SIG-M5 treated with dmso at 0.1 percent for 504 hours (cell line): ENCODE data around the gene C13orf42.
A peak's percentile ranks its signal among the peaks of the same experiment; 100 is the strongest.
"Not testable (repeated sequence)": the region's sequence is repeated elsewhere in the genome, so short reads cannot be mapped to it uniquely, and the experiment has no call there.

ENCODE experiments used
- DNase-seq: peaks from one replicate; lab custom pipeline; 2025; ENCODE audit not compliant: unreplicated experiment; lab: John Stamatoyannopoulos, UW

The C13orf42 gene

DNA sequence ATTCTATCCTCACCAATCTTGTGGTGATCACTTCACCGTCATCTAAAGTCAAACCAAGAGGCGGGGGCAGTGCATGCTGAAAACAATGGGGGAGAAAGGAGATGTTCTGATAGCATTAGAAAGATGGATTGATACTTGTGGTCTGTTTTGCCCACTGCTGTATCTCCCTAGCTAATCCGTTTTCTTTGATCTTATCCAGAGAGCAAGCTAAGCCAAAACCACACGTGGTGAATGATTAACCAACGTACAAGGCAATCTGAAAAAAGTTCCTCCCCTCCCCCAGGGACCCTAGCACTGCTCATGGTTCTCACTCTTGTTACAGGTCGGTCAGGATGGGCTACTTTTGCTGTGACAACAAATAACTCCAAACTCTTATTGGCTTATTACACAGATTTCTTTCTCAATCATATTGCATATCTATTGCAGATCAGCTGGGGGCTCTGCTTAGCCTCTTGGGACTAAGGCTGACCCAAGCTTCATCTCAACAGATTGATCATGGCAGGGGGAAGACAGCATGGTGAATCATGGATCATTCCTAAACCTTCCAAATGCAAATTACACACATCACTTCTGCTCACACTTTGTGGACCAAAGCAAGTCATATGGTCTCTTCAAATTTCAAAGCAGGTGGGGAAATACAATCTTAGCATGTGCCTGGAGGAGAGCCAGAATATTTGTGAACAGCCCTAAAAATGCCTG, 11.9 kb upstream of the C13orf42 start:
- no peak for DNase-seq

- DNase-seq = peak; percentile 30
Observed at GRCh38 chr13:51120873-51121272, 9.8 kb upstream of the C13orf42 start.

GRCh38 chr13:51118809-51119431, 7.8 kb upstream of the C13orf42 start:
- no peak for DNase-seq

DNA sequence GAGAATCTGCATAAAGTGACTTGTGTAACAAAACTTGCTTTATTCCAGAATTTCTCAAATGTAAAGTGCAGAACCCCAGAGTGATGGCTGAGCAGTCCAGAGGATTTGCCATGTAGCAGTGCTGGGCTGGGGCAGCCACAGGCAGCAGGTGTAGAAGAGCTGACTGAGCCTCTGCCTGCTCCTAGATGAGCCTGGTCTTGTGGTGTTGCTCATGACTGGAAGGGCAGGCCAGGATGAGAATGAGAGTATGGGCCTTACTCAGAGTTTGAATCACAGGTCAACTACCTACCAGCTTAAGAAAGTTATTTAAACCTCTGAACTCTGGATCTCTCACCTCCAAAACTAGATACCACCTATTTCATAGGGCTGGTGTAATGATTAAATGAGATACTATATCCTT, 2.9 kb upstream of the C13orf42 start:
- no peak for DNase-seq

DNA sequence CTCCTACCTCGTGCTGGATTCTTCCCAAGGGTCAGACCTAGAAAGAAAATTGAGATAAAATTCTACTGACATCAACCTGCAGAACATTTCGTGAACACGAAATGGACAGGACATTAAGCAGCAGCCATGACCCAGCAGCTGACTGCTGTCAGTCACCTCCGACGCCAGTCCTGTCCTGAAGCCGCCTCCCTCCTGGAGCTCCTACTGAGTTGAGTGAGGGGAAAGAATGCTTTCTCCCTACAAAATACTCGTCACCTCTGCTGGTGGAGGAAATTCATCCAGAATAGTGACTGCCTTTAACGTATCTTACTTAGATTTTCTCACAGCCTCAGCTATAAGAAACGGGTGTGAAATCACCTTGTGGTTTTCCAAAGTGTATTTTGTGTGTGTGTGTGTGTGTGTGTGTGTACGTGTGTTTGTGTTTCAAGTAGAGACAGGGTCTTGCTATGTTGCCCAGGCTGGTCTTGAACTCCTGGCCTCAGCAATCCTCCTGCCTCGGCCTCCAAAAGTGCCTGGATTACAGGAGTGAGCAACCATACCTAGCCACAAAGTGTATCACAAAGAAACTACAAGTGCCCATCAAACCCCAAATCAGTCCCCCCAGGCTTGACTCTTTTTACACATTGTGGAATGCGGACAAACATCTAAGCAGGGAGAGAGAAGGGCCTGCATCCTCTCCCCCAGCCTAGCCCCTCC, 2.3 kb upstream of the C13orf42 start:
- no peak for DNase-seq

GRCh38 chr13:51112771-51113170, 1.7 kb upstream of the C13orf42 start:
- DNase-seq = no peak

DNA sequence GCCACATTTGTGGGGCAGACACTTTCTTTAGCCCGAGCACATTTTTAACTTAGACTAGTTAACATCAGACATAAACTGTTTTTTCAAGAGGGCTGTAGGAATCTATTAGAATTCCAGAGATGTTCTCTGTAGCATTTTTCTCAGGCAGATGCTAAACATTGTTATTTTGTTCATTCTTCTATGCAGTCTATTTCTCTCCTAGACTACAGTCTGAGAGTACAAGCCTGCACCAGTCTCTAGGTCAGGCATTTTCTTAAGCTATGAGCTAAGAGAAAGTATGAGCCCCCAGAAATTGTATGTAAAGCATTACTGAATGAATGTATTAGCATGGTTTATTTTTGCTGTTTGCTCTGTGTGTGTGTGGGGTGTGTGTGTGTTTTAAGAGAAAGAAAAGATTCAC, 923 bp upstream of the C13orf42 start:
- no peak for DNase-seq

DNA sequence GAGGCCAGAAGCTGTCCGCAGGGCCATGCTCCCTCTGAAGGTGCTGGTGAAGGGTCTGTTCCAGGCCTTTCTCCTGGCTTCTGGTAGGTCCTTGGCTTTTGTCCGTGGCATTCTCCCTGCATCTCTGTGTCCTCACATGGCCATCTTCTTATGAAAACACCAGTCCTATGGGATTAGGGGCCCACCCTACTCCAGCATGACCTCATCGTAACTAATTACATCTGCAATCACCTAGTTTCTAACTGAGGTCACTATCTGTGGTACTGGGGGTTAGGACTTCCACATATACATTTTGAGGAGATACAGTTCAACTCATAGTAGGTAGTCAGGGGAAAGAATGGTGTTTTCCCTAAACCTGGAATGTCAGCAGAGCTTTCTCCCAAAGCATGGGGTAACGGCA, 3.1 kb downstream of the C13orf42 start:
- no peak for DNase-seq

DNA sequence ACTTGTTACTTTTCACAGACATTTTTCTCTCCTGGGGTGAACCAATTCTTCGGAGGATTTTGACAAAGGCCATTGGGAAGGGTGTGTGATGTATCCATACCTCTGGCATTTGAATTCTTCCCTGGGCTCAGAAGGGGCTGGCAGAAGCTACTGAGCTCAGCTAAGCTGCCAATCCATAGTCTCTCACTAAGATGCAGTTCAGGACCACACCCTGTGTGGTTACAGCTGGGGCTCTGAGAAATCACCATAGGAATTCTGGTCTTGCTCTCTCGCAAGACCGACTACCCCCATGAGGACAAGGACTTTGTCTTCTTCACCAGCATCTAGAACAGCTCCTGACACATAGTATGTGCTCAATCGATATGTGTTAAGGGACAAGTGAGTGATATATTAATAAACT, 6.0 kb downstream of the C13orf42 start:
- DNase-seq = no peak

DNA sequence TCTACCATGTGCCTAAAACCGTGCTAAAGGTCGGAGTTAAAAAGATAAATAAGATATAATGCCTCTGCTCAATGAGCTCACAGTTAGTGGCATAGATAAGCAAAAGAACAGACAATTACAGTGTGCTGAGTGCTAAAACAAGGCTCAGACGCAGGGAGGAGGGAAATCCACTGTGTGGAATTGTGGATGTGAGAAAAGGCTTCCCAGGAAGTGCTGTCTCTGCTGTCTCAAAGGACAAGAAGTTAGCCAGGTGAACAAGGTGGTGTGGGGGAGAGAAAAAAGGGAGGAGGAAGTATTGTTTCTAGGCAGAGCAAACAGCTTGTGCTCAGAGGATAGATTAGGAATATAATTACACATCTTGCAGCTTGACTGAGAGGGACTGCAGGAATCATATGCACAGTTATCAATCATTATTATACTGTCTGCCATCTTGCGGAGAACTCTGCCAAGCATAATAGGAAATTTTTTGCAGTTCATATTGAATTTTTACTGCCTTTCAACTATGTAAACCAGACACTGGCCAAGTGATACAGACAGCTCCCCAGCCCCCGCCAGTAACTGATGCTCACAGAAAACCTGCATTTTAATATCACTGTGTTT, 9.3 kb downstream of the C13orf42 start:
- no peak for DNase-seq

DNA sequence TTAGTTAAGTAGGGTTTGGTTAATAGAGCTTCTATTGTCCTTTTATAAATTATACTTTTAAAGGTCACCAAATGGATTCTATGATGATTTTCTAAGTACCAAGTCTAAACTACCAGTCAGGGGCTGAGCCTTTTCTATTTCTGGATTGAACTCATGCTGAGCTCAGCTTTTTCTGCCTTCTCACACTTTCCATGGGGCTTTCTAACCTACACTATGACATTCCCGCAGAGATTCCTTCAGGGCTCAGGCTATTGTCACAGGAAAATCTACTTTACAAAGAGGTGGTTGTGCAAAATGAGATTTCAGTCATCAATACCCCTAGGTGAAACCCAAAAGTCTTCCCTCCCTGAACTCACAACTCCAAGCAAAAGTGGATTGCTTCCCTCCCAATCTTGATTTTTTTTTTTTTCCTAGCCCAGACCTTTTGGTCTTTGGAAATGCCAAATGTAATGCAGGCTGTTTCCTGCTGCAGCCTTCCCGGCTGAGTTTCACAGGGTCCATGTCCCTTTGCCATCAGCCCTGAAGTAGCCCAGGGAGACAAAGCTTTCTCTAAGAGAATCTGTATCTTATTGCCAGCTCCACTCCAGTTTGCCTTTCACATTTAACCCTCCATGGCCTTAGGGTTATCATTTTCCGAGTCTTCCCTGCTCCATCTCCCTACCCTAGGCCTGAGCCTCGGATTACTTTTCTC, 13.6 kb downstream of the C13orf42 start:
- DNase-seq = no peak

DNA sequence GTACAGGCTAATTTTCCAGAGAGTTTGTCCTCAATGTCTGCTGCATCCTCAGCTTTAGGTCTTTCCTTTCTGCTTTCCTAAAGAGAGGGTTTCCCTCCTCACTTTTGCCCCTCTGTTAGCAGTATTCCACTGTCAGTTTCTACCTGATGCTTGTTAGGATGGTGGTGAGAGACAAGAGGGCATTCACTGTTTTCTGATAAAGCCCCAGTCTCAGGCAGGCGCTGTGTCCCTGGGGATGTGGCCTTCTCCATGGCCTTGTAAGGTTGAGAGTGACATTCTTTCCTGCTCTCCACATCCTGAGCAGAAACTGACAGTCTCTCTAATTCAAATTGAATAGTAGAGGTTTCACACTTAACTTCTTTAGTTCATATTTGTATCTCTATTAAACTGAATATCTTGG, 14.9 kb downstream of the C13orf42 start:
- DNase-seq = no peak

GRCh38 chr13:51093574-51093973, 17.5 kb downstream of the C13orf42 start:
- DNase-seq = no peak

DNA sequence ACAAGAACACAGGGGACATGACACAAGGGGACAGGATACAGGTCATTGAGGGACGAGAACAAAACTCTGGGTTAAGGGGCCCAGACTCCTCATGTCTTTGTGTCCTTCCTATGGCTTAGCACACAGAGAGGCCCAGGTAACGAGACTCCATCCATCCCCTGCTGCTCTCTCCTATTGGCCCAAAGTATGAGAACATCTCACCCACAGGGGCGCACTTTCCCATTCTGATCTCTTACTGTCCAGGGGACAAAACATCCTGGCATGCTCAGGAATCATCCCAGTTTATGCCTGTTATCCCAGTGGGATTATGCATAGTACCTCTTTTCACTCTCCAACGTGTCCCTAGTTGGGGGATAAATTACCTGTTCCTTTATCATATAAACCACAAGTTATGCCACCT, 19.2 kb downstream of the C13orf42 start:
- no peak for DNase-seq

- DNase-seq = no peak
Observed at GRCh38 chr13:51083706-51084105, 27.4 kb downstream of the C13orf42 start.

DNA sequence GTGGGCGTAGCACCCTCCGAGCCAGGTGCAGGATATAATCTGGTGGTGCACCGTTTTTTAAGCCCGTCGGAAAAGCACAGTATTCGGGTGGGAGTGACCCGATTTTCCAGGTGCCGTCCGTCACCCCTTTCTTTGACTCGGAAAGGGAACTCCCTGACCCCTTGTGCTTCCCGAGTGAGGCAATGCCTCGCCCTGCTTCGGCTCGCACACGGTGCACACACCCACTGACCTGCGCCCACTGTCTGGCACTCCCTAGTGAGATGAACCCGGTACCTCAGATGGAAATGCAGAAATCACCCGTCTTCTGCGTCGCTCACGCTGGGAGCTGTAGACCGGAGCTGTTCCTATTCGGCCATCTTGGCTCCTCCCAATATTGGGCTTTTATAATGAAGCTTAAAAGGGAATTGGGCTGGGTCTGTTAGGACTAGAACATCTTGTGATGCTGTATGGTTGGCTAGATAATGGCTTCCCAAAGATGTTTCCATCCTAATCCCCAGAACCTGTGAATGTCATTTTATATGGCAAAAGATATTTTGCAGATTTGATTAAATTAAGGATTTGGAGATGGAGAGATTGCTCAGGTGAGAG, 30.5 kb downstream of the C13orf42 start:
- not testable (repeated sequence) for DNase-seq

- DNase-seq = no peak
Observed at GRCh38 chr13:51071493-51071892, 39.6 kb downstream of the C13orf42 start.

DNA sequence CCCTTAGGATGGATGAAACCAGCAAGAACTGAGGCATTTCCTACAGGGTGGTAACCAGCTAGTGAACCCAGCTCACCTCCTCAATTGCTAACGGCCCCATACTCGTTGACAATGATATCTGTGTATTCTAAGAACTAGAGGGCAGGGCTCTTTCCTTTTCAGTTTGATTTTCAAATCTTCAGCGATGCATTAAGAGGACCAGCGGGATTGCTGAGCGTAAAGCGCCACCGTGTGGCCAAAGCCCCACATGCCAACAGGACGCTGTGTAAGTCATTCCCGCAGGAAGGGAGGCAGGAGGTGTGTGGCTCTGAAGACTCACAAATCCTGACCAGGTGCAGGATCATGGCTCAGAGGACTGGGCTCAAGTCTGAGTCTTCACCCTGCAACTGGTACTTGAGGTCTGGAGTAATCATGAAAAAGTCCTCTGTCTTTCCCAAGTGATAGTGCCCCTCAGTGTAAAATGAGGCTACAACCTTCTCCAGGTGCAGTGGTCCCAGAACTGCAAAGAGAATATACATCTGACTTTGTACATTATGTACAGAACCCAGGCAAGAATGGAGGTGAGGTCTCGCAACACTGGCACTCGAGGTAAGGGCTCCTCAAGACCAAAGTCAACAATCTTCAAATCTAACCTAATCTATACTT, 40.9 kb downstream of the C13orf42 start:
- DNase-seq = peak; percentile 65

- DNase-seq = no peak
Observed at GRCh38 chr13:51068501-51068900, 42.6 kb downstream of the C13orf42 start.

- DNase-seq = no peak
Observed at GRCh38 chr13:51067706-51068105, 43.4 kb downstream of the C13orf42 start.
